ENCODE data around the gene FAM163B.

FAM163B gene

DNA sequence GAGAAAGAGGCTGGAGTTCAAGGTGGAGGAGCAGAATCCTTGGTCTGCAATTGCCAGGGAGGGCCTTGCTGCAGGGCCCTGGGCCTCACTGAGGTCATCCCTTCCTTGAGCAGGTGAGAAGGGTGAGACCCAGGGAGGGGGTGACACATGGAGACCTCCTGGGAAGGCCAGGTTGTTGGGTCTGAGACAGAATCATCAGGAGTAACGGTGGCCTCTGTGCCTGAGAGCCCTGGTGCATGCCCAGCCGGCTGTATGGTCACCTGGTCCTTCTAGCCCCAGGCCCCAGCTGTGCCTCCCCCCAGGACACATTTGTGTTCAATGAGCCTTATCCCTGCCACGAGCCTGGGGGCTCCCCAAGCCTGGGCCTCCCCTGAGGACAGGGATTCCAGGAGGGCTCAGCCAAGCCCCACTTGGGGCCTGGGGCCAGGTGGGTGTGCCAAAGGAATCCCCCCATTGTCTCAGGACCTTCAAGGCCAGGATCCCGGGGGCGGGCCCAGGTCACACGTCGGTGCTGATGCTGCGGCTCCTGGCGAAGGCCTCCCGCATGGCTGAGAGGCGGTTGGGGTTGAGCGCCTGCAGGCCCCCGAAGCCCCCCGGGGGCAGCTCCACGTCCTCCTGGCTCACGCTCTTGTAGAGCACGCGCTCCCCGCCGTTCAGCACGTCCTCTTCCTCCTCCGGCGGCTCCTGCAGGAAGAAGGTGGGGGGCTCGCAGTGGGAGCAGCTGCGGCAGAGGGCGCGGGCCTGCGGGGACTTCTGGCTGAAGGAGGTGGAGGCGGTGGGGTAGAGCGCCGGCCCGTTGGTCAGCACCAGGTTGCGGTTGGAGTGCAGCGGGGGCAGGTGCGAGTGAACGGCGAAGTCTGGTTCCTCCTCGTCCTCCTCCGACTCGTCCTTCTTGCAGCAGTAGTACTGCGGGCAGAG is 30.4 kb downstream of the FAM163B start:
- no peak overlapping the region for H3K4me3 ChIP-seq (ENCODE audit: low read depth, low read length)
- TF ChIP-seq, protein P1, sequence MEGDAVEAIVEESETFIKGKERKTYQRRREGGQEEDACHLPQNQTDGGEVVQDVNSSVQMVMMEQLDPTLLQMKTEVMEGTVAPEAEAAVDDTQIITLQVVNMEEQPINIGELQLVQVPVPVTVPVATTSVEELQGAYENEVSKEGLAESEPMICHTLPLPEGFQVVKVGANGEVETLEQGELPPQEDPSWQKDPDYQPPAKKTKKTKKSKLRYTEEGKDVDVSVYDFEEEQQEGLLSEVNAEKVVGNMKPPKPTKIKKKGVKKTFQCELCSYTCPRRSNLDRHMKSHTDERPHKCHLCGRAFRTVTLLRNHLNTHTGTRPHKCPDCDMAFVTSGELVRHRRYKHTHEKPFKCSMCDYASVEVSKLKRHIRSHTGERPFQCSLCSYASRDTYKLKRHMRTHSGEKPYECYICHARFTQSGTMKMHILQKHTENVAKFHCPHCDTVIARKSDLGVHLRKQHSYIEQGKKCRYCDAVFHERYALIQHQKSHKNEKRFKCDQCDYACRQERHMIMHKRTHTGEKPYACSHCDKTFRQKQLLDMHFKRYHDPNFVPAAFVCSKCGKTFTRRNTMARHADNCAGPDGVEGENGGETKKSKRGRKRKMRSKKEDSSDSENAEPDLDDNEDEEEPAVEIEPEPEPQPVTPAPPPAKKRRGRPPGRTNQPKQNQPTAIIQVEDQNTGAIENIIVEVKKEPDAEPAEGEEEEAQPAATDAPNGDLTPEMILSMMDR (IDR thresholded peaks at IDR 0.05; ENCODE audit: borderline replicate concordance, insufficient read depth, low read depth, low read length) = no peak

DNA sequence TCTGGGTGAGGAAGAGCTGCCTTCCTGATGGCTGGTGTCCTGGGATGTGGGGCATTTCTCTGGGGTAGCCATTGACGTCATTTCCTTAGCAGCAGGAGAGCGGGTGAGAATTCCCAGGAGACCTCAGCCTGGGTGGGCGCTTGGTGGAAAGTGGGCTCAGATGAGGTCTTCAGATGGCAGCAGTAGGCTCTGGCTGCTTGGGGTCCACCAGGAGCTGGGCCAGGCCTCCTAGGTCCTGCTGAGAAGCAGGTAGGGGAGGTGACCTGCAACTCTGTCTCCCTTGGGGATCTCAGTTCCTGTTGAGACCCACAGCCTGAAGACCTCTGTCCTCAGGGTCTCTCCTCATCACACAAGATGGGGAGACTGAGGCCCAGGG is 31.5 kb downstream of the FAM163B start:
- TF ChIP-seq, protein P1 (IDR thresholded peaks at IDR 0.05; ENCODE audit: borderline replicate concordance, insufficient read depth, low read depth, low read length) = no peak
- H3K4me3 ChIP-seq (ENCODE audit: low read depth, low read length) = no peak overlapping the region

DNA sequence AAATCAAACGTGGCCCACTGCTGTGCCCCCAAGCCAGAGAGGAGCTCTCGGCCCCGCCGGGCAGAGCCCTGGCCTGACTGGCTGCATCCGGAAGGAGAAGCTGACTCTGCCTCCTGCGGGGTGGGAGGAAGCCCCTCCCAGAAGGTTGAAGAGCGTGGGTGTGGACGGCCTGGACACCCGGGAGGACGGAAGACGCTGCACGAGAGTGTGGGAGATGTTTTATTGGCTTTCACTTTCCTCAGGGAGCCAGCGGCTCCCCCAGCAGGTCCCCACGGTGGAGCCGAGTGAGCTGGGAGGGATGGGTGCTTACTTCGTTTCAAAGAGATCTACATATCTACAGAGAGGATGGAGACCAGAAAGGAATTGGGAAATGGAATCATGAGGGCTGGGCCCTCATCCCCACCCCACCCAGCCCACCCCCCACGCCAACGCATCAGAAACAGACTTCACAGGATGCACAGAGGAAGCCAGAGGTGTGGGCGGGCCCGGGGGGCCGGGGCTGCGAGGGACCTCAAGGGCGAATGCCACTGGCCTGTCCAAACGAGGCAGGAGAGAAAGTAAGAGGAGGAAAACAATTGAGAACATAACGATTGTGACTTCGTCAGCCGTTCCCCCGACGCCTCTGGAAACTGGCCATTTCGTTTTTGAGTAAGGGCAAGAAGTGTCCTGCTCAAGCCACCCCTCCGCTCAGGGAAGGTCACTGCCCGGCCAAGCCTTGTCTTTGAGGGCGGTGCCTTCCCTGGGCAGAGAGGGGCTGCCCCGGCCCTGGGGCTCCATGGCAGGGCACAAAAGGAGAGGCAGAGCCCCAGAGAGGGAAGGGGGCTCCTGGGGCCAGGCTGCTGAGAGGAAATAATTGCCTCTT is 32.1 kb downstream of the FAM163B start:
- H3K4me3 ChIP-seq (ENCODE audit: low read depth, low read length) = no peak overlapping the region
- TF ChIP-seq, protein P1 (IDR thresholded peaks at IDR 0.05; ENCODE audit: borderline replicate concordance, insufficient read depth, low read depth, low read length) = no peak

DNA sequence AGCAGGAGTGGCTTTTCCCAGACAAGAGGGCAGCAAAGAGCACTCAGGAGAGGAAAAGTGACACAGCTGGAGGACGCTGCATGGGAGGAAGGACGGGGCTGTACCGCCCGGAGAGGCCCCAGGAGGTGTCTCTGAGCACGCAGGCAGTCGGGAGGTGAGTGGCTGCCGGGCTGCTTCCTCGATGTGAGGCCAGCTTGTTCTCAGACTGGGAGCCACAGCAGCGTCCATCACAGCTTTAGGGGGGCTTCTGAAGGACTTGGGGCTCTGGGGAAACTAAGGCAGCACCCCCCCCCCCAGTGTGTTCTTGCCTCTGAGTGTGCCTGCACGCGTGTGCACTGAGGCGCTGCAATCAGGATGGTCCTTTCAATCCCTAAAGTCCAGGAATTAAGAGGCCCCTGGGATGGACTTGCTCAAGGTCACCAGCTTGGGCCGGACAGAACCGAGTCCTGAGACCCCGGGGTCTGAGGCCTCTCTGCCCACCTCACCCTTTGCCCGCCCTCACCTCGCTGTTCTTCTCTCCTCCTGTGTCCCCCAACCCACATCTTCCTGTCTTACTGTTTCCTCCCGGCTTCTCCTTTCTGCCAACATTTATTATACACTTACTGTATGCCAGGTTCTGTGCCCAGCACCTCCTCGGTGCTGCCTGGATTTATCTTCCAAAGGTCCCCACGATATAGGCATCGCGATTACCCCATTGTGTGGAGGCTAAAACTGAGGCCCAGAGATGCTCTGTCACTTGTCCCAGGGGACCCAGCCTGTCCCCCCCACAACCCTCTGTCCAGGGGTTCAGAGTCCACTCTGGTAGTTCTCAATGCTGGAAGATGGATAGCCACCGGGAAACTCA is 32.9 kb downstream of the FAM163B start:
- H3K4me3 ChIP-seq (ENCODE audit: low read depth, low read length) = no peak overlapping the region
- TF ChIP-seq, protein P1 (IDR thresholded peaks at IDR 0.05; ENCODE audit: borderline replicate concordance, insufficient read depth, low read depth, low read length) = no peak

DNA sequence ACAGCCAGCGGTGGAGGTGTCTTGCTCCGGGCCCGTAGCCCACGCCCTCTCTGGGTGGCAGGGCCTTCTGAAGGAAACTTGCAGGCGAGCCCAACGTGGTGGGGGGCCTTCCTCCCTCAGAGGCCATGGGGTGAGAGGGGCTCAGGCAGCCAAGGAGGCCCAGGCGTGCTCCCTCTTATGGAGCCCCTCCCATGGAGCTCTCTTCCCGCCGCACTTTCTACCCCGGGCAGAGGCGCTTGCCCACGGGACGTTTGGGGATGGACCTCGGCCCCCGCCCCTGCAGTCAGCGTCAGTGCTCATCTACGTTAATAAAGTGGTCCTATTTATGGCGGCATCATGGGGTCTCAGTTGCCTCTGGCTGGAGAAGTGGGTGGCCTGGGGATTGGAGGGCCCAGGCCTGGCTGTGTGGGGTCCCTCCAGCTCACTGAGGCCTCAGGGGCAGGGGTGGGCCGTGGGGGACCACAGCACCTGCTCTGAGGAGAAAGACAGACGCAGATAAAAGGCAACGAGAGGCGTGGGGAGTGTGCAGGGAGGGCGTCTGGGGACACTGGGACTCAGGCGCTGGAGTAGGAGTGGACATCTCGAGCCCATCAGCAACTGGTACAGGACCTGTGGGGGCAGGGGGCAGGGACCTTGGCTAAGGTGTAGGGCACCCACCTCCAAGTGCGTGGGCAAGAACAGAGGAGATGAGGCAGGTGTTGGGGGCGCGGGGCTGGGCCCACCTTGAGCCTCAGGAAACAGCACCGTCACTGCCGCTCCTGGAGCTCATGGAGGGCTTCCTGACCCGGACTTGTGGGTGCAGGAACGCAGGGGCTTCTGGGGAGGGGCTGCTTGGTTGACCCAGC is 33.8 kb downstream of the FAM163B start:
- TF ChIP-seq, protein P1 (IDR thresholded peaks at IDR 0.05; ENCODE audit: borderline replicate concordance, insufficient read depth, low read depth, low read length) = no peak
- H3K4me3 ChIP-seq (ENCODE audit: low read depth, low read length) = no peak overlapping the region

DNA sequence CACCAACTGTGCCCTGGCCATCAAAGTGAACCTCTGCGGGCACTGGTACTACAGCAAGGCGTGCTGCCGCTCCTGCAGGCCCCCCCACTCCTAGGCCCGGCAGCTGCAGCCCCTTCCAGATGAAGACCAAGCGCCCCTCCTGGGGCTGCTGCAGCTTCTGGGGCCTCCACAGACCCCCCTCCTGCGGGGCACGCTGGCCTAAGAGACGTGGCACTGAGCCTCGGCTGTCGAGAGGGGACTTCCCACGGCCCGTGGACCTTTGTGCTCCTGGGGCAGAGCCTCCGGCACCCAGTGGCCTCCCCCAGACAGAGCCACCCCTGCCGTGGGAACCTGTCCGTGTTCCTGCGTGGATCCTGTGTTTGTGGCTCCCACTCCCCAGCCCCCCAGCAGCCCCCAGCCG is 34.4 kb downstream of the FAM163B start:
- TF ChIP-seq, protein P1 (IDR thresholded peaks at IDR 0.05; ENCODE audit: borderline replicate concordance, insufficient read depth, low read depth, low read length) = no peak
- H3K4me3 ChIP-seq (ENCODE audit: low read depth, low read length) = no peak overlapping the region
